Measurements from ENCODE around the gene RNF111. TPM values are rescaled to one million over a fixed set of nuclear protein-coding genes. Genes with fewer than 3 reads are reported as not detected.

The RNF111 gene
- total and polyA plus RNA-seq, 8 donors: 4.3 to 37.1 (median 11.4) TPM

- Histone ChIP-seq H3K9me3 (no peaks in the 10 kb centered on the region), H3K27me3 (no peaks in the 10 kb centered on the region), H3K4me1 (peaks cover 0 to 33% (median 10%) of the 10 kb centered on the region in 4 donors), H3K4me3 (no peak overlapping the region), H3K27ac (no peak overlapping the region), H3K36me3 (peaks cover 3 to 37% (median 32%) of the 10 kb centered on the region in 4 donors)
- no peak for DNase-seq
- TF ChIP-seq CTCF (IDR thresholded peaks at IDR 0.05): no peak
- no peak for TF ChIP-seq POLR2AphosphoS5 (IDR thresholded peaks at IDR 0.05)
- TF ChIP-seq POLR2A (IDR thresholded peaks at IDR 0.05): no peak
- no peak for TF ChIP-seq EP300 (IDR thresholded peaks at IDR 0.05)
- 43 to 74% (median 67%) methylated on average over 1 of the region's 1 CpG for WGBS, 5 donors
- intact Hi-C loops (cut with DNase I; ENCODE audit: low total_unique reads): no loop called here
Observed at GRCh38 chr15:59029554-59029953, 42.1 kb downstream of the RNF111 start.

GRCh38 chr15:59035201-59035600 is 47.7 kb downstream of the RNF111 start:
- TF ChIP-seq CTCF (IDR thresholded peaks at IDR 0.05) (no peak), POLR2A (IDR thresholded peaks at IDR 0.05) (no peak), EP300 (IDR thresholded peaks at IDR 0.05) (no peak), POLR2AphosphoS5 (IDR thresholded peaks at IDR 0.05) (no peak)
- no peak for DNase-seq
- Histone ChIP-seq H3K27me3 (no peaks in the 10 kb centered on the region), H3K4me1 (peaks cover 0 to 36% (median 9%) of the 10 kb centered on the region in 4 donors), H3K36me3 (peaks cover 3 to 55% (median 41%) of the 10 kb centered on the region in 4 donors), H3K27ac (no peak overlapping the region), H3K9me3 (no peaks in the 10 kb centered on the region), H3K4me3 (no peak overlapping the region)
- intact Hi-C loops (cut with DNase I; ENCODE audit: low total_unique reads): no loop called here
- WGBS, 5 donors: 77 to 87% (median 82%) methylated on average over 3 of the region's 3 CpGs

GRCh38 chr15:59039225-59039624 is 51.8 kb downstream of the RNF111 start:
- H3K9me3 ChIP-seq: no peaks in the 10 kb centered on the region
- H3K4me3 ChIP-seq: no peak overlapping the region
- no peak overlapping the region for H3K27ac ChIP-seq
- intact Hi-C loops (cut with DNase I; ENCODE audit: low total_unique reads): no loop called here
- TF ChIP-seq POLR2AphosphoS5 (IDR thresholded peaks at IDR 0.05) (no peak), CTCF (IDR thresholded peaks at IDR 0.05) (no peak), EP300 (IDR thresholded peaks at IDR 0.05) (no peak), POLR2A (IDR thresholded peaks at IDR 0.05) (no peak)
- WGBS, 5 donors: 73 to 92% (median 84%) methylated on average over 2 of the region's 2 CpGs
- no peaks in the 10 kb centered on the region for H3K27me3 ChIP-seq
- no peak for DNase-seq
- peaks cover 0 to 34% (median 13%) of the 10 kb centered on the region in 4 donors for H3K4me1 ChIP-seq
- H3K36me3 ChIP-seq: peaks cover 0 to 34% (median 15%) of the 10 kb centered on the region in 4 donors

- WGBS, 5 donors: 91 to 98% (median 98%) methylated on average over 6 of the region's 6 CpGs
- intact Hi-C loops (cut with DNase I; ENCODE audit: low total_unique reads): no loop called here
- no peak overlapping the region for H3K4me3 ChIP-seq
- no peak for TF ChIP-seq POLR2A (IDR thresholded peaks at IDR 0.05)
- no peak for TF ChIP-seq CTCF (IDR thresholded peaks at IDR 0.05)
- no peak for TF ChIP-seq POLR2AphosphoS5 (IDR thresholded peaks at IDR 0.05)
- no peak for TF ChIP-seq EP300 (IDR thresholded peaks at IDR 0.05)
- DNase-seq: no peak
- H3K27ac ChIP-seq: no peak overlapping the region
- no peaks in the 10 kb centered on the region for H3K9me3 ChIP-seq
- peaks cover 0 to 24% (median 11%) of the 10 kb centered on the region in 4 donors for H3K36me3 ChIP-seq
- H3K4me1 ChIP-seq: peaks cover 0 to 32% (median 9%) of the 10 kb centered on the region in 4 donors
- no peaks in the 10 kb centered on the region for H3K27me3 ChIP-seq
Observed at GRCh38 chr15:59042041-59042440, 54.6 kb downstream of the RNF111 start.
